ENCODE measurements around the gene KEAP1.
A peak's percentile ranks its signal among the peaks of the same experiment; 100 is the strongest.
"Not testable (repeated sequence)": the region's sequence is repeated elsewhere in the genome, so short reads cannot be mapped to it uniquely, and the experiment has no call there.

KEAP1 gene

GRCh38 chr19:10497371-10497770 lies 5.8 kb downstream of the KEAP1 start:
- DNase-seq (ENCODE audit: low spot score): no peak

GRCh38 chr19:10491472-10492047 lies 11.6 kb downstream of the KEAP1 start:
- DNase-seq (ENCODE audit: low spot score): no peak

DNA sequence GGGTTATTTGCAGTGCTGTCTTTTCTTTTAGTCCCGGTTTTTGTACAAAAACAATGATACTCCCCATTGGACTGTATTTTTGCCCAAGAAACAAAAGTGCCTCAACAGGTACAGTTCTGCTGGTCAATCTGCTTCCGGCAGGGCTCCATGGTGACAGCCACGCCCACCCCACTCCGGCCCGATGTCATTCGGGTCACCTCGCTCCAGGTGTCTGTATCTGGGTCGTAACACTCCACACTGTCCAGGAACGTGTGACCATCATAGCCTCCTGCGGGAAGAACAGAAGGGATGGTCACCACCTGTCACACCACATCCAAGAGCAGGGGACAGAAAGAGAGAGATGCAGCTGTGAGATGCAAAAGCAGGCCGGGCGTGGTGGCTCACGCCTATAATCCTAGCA lies 16.6 kb downstream of the KEAP1 start:
- no peak for DNase-seq (ENCODE audit: low spot score)

DNA sequence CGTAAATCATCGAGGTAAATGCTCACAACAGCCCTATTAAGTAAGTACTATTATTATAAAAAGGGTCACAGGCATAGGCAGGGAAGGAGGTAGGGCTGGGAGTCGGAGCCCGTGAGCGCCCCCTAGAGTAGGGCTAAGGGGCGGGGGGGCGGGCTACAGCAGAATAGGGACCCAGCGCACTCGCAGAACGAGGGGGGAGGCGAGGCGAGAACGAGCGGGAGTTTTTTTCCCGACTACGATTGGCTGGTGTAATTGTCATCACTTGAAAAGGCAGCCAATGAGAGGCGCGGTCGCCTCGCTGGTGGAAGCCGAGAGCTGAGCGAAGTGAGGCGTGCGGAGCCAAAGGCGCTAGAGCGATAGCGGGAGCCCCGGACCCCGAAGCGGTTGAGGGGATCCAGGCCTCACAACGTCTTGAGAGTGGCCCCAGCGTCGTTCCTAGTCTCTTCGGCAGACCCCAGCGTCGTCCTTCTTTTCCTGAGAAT lies 24.2 kb downstream of the KEAP1 start:
- DNase-seq (ENCODE audit: low spot score): peak; percentile 92

DNA sequence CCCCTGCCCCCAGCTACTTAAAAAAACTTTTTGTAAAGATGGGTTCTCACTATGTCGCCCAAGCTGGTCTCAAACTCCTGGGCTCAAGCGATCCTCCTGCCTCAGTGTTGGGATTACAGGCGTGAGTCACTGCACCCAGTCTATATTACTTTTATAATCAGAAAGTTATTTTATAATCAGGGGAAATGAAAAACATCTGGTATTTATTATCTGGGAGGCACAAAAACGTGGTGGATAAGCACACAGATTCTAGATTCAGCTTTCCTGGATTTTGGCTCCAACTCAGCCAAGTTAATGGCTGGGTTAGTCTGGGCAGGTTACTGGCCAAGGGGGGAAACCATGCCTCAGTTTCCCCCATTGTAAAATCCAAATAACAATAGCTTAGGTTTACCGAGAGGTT lies 24.7 kb downstream of the KEAP1 start:
- no peak for DNase-seq (ENCODE audit: low spot score)

- DNase-seq (ENCODE audit: low spot score): no peak
Measured at GRCh38 chr19:10474962-10475451, 28.1 kb downstream of the KEAP1 start.

DNA sequence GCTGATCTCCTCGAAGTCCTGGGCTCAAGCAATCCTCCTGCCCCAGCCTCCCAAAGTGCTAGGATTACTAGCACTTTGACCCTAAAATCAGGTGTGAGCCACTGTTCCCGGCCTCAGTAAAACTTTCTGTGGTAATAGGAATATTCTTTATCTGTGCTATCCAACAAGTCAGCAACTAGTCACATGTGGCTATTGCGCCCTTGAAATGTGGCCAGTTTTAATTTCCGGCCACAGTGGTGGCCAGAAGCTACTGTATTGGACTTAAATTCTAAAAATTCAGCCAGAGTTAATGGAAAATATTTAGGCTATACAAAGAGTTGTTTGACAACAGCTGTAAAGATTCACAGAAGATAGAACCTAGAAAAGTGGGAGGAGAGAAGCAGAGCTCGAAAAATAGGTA lies 30.0 kb downstream of the KEAP1 start:
- DNase-seq (ENCODE audit: low spot score): no peak

GRCh38 chr19:10471909-10472308 lies 31.2 kb downstream of the KEAP1 start:
- DNase-seq (ENCODE audit: low spot score): peak; percentile 31

GRCh38 chr19:10468133-10468532 lies 35.0 kb downstream of the KEAP1 start:
- DNase-seq (ENCODE audit: low spot score): no peak

GRCh38 chr19:10467104-10467706 lies 36.0 kb downstream of the KEAP1 start:
- DNase-seq (ENCODE audit: low spot score): no peak

DNA sequence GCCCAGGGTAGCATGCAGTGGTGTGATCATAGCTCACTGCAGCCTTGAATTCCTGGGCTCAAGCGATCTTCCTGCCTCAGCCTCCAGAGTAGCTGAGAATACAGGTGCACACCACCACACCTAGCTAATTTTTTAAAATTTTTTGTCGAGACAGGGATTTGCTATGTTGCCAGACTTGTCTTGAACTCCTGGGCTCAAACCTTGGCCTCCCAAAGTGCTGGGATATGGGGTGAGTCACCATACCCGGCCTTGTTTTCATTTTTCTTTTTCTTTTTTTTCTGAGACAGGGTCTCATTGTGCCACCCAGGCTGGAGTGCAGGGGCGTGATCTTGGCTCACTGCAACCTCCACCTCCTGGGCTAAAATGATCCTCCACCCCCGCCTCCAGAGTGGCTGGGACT lies 38.7 kb downstream of the KEAP1 start:
- no peak for DNase-seq (ENCODE audit: low spot score)

DNA sequence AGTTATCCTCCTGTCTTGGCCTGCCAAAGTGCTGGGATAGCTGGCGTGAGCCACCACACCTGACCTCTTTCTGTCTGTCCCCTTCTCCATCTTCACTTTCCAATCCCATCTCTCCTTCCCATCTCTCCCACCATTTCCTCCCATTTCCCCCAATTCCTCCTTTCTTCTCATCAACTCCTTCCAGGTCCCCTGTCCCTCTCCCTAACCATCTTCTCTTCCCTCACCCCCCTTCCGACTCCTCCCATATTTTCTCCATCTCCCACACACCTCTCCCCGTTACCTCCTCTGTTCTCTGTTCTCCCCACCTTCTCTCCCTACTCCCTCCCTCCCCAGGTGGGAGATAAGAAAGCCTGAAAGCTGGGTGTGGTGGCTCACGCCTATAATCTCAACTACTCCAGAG lies 40.6 kb downstream of the KEAP1 start:
- DNase-seq (ENCODE audit: low spot score): no peak

- DNase-seq (ENCODE audit: low spot score): not testable (repeated sequence)
Measured at GRCh38 chr19:10462042-10462441, 41.1 kb downstream of the KEAP1 start.

DNA sequence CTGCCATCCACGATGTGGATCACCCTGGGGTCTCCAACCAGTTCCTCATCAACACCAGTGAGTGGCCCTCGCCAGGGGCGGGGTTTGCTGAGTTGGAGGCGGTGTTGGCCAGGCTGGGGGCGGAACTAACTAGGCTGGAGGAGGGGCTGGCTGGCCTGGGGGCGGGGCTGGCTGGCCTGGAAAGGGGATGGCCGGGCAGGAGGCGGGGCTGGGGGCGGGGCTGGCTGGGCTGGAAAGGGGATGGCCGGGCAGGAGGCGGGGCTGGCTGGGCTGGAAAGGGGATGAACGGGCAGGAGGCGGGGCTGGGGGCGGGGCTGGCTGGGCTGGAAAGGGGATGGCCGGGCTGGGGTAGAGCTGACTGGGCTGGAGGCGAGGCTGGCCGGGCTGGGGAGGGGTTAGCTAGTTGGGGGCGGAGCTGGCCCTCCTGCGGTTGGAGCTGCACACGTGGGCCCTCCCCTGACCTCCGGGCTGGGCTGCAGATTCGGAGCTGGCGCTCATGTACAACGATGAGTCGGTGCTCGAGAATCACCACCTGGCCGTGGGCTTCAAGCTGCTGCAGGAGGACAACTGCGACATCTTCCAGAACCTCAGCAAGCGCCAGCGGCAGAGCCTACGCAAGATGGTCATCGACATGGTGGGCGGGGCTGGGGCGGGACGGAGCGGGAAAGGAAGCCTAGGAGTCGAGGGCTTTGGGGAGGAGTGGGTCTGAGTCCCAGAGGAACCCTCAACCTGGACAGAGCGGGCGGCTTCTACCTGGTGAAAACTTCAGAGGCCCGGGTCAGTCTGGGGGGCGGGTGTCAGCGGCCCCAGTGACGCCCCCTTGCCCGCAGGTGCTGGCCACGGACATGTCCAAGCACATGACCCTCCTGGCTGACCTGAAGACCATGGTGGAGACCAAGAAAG lies 41.9 kb downstream of the KEAP1 start:
- peak; percentile 82 for DNase-seq (ENCODE audit: low spot score)

GRCh38 chr19:10460714-10461046 lies 42.5 kb downstream of the KEAP1 start:
- DNase-seq (ENCODE audit: low spot score): no peak

- not testable (repeated sequence) for DNase-seq (ENCODE audit: low spot score)
Measured at GRCh38 chr19:10458733-10459132, 44.4 kb downstream of the KEAP1 start.

DNA sequence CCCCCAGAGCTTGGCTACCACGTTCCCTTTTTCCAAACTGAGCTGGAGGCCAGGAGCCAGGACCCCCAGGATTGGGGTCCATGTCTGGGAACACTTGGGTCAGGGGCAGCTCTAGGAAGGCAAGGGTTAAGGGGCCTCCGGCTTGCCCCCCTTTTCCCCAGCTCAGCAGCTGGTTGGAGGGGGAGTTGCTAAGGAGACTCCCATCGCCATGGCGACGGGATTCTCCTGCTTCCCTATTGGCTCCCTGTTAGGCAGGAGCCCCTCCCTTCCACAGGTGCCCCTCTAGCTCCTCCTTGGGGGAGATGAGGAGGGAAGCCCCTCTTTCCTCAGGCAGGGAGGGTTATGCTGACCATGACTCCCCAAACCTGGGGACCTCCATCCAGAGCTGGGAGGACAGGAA lies 48.9 kb downstream of the KEAP1 start:
- no peak for DNase-seq (ENCODE audit: low spot score)

- no peak for DNase-seq (ENCODE audit: low spot score)
Measured at GRCh38 chr19:10453852-10454251, 49.3 kb downstream of the KEAP1 start.

GRCh38 chr19:10452726-10453618 lies 50.2 kb downstream of the KEAP1 start:
- no peak for DNase-seq (ENCODE audit: low spot score)

- no peak for DNase-seq (ENCODE audit: low spot score)
Measured at GRCh38 chr19:10450853-10451609, 52.1 kb downstream of the KEAP1 start.

DNA sequence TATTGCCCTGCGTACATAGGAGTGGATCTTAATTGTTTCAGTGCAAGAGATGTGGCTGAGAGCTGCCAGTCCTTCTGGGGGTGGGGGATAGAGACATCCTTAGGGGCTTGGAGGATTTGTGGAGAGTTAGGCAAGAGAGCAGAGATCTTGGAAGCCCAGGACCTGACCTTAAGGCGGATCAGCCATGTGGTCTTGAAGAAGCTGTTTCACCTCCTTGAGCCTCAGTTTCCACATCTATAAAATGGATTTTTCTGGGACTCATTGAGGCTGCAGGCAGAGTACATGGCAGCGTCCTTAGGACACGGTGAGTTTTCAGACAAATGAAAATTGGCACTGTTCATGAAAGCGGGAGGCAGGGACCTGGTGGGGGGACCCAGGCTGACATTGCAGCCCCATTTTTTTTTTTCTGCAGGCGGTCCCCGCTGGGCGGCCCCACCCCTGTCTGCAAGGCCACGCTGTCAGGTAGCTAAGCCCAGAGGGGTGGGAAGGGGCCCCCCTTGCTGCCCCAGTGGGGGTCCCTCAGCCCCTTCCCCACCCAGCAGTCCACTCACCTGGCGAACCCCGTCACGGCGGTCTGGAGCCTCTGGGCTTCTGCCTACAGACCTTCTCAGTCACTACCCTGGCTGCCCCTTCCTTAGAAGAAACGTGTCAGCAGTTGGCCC lies 52.8 kb downstream of the KEAP1 start:
- DNase-seq (ENCODE audit: low spot score): no peak

Measured in CD4-positive, alpha-beta T cell treated with Interleukin-15 for 4 hours (primary cell).